DOHH2 (cell line): ENCODE measurements around the gene EPHA5.

Experiments used
- EZH2phosphoT487 ChIP-seq: fragments of 200-600 bp; sonication (generic); IDR thresholded peaks from 2 replicates; pipeline ENCODE4 v1.6.1; 2017; ENCODE audit warnings: borderline replicate concordance, mild to moderate bottlenecking, antibody characterized with exemption, low read length, moderate library complexity, mixed read lengths
- TF ChIP-seq, protein P1 (sequence below): fragments of 200-600 bp; sonication (generic); IDR thresholded peaks from one replicate; pipeline ENCODE4 v1.5.1; 2014; ENCODE audit warnings: antibody characterized with exemption, mild to moderate bottlenecking, low read depth, low read length; ENCODE audit not compliant: poor library complexity, severe bottlenecking

DNA sequence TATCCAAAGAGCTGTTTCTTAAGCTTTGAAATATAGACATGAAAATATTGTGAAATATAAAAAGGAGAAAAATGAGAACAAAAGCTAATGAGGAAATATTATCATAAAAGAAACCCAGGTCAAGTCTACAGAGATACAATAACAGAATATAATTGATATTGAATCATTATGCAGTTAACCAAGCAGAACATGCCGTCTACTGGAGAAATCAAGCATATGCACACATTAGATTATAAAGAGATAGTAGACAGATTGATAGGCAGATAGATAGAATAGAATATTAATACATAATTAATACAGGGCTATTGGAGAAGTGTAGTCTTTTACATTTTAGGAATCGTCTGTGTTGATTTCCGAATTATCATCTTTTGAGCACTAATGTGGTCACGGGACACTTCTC, 208.5 kb downstream of the EPHA5 start:
- TF ChIP-seq, protein P1, sequence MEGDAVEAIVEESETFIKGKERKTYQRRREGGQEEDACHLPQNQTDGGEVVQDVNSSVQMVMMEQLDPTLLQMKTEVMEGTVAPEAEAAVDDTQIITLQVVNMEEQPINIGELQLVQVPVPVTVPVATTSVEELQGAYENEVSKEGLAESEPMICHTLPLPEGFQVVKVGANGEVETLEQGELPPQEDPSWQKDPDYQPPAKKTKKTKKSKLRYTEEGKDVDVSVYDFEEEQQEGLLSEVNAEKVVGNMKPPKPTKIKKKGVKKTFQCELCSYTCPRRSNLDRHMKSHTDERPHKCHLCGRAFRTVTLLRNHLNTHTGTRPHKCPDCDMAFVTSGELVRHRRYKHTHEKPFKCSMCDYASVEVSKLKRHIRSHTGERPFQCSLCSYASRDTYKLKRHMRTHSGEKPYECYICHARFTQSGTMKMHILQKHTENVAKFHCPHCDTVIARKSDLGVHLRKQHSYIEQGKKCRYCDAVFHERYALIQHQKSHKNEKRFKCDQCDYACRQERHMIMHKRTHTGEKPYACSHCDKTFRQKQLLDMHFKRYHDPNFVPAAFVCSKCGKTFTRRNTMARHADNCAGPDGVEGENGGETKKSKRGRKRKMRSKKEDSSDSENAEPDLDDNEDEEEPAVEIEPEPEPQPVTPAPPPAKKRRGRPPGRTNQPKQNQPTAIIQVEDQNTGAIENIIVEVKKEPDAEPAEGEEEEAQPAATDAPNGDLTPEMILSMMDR: no peak
- no peak for TF ChIP-seq EZH2phosphoT487
